Kidney glomerular epithelial cell (primary cell): ENCODE measurements around the gene CEP250.
"Not testable (repeated sequence)": the region's sequence is repeated elsewhere in the genome, so short reads cannot be mapped to it uniquely, and the experiment has no call there.

Experiments
- DNase-seq: peaks from one replicate; lab custom pipeline; 2025; lab: John Stamatoyannopoulos, UW

Gene CEP250

DNA sequence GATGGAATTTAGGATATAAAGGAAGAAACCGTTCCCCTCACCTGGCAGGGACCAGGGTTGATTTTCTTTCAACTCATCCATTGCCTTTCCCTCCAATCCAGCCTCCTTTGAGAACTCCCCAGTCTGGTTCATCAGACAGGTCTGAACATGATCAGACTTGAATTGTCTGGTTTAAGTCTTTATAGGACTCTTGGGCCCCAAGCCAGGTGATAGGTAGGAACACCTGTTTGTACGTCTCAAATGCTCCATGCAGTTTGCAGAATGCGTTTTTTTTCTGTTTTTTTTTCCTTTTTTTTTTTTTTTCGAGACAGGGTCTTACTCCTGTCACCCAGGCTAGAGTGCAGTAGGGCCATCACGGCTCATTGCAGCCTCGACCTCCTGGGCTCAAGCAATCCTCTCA is 4.1 kb upstream of the CEP250 start:
- DNase-seq = no peak

GRCh38 chr20:35453647-35454046 is 1.8 kb upstream of the CEP250 start:
- DNase-seq = no peak

DNA sequence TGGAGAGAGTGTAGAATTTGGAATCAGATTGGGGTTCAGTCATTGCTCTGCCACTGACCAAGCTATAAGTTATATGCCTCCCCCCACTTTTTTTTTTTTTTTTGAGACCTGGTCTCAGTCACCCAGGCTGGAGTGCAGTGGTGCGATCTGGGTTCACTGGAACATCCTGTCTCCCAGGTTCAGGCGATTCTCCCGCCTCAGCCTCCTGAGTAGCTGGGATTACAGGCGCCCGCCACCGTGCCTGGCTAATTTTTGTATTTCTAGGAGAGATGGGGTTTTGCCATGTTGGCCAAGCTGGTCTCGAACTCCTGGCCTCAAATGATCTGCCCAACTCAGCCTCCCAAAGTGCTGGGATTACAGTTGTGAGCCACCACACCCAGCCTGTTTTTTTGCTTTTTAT is 1.3 kb downstream of the CEP250 start:
- not testable (repeated sequence) for DNase-seq

- DNase-seq = not testable (repeated sequence)
These were observed 2.1 kb downstream of the CEP250 start for GRCh38 chr20:35457539-35457938.

GRCh38 chr20:35458388-35458787 is 3.0 kb downstream of the CEP250 start:
- DNase-seq = no peak

DNA sequence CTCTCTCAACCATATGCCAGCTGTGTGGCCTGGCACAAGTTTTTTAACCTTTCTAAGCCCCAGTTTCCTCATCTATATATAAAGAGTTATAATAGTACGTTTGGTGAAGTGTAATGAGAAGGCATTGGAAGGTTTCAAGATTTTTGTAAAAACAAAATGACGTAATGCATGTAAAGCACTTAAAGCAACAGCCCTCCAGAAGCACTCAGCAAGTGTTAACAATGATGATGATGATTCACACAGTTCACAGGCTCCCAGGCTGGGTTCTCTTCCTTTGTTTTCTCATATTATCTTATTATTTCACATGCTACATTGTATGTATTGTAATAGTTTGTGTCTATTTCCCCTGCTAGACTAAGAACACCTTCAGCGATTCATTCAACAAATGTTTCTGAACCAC is 6.2 kb downstream of the CEP250 start:
- no peak for DNase-seq

DNA sequence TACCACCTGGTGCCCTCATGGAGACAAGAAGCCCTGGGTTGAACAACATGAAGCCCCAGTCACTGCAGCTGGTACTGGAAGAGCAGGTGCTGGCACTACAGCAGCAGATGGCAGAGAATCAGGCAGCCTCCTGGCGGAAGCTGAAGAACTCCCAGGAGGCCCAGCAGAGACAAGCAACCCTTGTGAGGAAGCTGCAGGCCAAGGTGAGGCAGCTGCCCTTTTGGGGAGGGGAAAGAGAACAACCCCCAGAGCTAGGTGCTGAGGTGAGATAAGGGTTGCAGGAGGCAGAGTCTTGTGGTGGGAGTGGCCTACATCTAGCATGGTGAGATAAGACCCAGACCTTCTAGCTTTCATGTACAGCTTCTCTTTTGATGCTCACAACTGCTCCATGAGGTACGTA is 7.0 kb downstream of the CEP250 start:
- no peak for DNase-seq

DNA sequence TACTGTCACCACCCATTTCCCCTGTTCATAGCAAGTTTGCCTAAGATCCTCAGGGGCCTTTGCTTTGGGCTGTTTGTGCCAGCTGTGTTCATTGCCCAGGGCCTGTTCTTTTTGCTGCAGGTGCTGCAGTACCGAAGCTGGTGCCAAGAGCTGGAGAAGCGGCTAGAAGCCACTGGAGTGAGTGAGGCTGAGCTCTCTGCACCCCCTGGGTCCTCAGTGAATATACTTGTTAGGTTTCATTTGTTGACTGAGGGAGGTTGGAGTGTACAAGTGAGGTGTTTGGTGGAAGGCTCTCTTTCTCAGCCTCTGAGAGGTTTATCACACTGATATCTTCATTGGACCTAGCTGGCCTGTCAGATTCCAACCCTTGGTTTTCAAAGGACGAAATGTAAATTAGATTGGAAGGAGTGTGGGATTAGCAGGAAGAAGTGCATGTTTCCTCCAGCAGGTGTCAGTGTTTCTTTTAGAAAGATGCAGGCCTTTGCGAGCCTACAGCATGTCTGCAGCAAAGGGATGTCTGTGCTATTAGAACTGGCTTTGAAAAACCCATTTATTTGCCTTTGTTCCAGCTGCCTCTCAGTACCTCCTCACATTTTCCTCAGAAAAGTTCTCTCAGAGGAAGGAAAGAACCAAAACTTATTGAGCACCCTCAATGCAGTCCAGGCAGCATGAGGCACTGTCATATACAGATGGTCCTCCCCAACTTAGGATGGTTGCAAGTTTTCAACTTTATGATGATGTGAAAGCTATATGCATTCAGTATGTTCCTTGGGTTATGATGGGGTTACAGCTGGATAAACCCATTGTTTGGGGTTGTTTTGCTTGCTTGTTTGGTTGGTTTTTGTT is 8.3 kb downstream of the CEP250 start:
- peak; percentile 68 for DNase-seq

DNA sequence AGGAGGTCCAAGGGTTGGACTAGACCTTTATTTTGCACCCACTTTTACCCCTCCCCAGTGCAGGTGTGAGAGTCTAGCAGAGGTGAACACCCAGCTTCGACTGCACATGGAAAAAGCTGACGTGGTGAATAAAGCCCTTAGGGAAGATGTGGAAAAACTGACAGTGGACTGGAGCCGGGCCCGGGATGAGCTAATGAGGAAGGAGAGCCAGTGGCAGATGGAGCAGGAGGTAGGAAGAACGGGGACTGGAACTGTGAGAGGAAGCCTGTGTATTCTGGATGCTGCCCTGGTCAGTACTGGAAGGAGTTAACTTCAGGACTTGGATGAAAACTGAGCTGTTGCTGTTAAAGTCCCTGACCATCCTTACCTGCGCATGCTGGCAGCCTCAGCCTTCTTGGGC is 10.6 kb downstream of the CEP250 start:
- no peak for DNase-seq

GRCh38 chr20:35466856-35467255 is 11.5 kb downstream of the CEP250 start:
- DNase-seq = no peak

- peak; percentile 48 for DNase-seq
These were observed 12.2 kb downstream of the CEP250 start for GRCh38 chr20:35467339-35468224.

DNA sequence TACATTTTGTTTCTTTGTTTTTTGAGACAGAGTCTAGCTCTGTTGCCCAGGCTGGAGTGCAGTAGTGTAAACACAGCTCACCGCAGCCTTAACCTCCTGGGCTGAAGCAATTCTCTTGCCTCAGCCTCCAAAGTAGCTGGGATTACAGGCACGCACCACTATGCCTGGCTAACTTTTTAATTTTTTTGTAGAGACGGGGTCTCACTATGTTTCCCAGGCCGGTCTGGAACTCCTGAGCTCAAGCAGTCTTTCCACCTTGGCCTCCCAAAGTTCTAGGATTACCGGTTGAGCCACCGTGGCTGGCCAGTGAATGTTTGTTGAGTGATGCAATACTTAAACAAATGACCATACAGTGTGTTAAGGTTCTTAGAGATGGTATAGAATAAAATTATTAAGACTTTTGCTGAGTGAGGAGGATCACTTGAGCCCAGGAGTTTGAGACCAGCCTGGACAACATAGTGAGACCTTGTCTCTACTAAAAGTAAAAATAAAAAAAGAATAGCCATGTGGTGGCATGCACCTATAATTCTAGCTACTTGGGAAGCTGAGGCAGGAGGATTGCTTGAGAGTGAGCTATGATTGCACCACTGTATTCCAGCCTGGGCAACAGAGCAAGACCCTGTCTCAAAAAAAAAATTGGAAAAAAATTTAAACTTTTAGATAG is 13.4 kb downstream of the CEP250 start:
- DNase-seq = no peak

DNA sequence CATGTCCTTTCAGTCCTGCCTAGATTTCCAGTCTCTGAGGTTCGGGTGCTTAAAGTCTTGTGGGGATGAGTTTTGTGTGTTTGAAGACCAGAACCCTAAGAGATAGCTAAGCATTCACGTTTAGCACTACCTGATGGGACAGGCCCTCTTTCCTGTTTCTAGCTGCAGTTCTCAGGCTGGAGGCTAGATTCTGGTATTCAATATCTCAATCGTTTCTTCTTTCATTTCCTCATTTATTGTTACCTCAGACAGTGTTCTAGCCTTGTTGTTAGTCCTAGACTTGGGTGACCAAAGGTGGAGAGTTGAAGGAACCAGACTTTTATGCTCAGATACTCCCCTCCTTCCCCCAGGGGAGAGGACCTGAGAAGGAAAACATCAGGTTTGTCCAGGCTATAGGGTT is 16.8 kb downstream of the CEP250 start:
- no peak for DNase-seq

DNA sequence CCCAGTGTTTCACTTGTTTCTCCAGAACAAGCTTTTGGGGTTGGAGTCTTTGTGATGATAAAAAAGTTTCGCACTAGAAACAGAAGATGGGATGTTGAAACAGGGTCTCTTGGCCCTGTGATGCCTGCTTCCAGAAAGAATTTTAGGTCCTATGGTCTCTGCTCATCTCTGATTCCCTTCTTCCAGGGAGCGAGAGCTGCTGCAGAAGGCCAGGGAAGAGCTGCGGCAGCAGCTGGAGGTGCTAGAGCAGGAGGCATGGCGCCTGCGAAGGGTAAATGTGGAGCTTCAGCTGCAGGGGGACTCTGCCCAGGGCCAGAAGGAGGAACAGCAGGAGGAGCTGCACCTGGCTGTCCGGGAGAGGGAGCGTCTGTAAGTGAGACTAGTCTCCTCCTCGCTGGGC is 18.3 kb downstream of the CEP250 start:
- DNase-seq = no peak

DNA sequence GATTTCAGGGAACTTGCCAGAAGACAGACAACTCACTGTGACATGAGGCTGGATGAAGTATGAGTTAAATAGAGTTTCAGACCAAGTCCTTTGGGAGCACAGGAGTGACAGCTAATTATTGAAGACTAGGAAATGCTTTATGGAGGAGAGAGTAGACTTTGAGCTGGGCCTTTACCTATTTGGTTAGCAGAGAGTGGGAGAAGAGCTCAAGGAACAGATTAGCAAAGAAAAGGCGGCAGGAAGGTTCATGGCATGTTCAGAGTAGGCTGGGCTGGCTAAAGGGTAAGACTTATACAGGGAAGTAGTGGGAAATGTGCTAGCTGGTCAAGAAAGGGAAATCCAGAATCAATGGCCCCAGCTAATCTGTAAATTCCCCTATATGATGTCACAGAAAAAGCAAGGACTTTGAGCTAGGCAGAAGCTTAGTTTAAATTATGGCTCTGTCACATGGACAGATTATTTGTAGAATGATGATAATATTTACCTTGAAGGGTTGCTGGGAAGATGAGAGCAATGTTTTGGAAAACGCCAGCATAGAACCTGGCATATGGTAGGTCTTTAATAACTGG is 19.0 kb downstream of the CEP250 start:
- no peak for DNase-seq

GRCh38 chr20:35476288-35476687 is 20.9 kb downstream of the CEP250 start:
- no peak for DNase-seq

DNA sequence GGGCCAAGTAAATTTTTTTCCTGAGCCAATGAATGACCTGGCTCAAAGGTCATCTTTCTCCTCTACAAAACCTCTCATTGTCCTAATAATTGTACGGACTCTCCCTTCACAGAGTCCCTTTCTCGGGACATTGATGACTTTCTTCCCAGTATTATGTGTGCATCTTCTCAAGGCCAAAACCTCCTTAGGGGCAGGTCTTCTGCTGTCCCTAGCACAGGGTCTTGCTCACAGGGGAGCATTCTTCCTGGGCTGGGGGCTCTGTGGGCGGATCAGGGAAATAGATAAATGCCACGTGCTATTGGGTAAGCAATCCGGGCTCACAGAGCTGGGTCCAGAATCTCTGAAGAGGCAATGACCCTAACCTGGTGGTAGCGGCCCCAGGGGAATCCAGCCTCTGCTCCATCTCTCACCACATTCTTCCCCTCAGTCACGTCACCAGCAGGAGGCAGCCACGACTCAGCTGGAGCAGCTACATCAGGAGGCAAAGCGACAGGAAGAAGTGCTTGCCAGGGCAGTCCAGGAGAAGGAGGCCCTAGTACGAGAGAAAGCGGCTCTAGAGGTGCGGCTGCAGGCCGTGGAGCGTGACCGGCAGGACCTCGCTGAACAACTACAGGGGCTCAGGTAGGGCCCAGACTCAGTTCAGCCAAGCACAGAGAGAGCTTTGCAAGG is 23.5 kb downstream of the CEP250 start:
- no peak for DNase-seq

GRCh38 chr20:35479798-35480197 is 24.4 kb downstream of the CEP250 start:
- DNase-seq = no peak

GRCh38 chr20:35487479-35487878 is 32.1 kb downstream of the CEP250 start:
- DNase-seq = no peak

DNA sequence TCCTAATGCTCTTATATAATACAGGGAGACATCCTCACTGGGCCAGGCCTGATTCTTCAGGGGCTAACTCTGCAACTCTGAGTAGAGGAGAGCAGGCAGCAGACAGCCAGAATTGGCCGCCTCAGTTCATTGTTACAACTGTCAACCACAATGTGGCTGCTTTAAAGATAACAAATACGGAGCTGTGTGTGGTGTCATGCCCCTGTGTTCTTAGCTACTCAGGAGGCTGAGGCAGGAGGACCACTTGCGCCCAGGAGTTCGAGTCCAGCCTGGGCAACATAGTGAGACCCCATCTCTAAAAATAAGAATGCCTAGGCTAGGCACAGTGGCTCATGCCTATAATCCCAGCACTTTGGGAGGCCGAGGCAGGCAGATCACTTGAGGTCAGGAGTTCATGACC is 34.3 kb downstream of the CEP250 start:
- DNase-seq = no peak

DNA sequence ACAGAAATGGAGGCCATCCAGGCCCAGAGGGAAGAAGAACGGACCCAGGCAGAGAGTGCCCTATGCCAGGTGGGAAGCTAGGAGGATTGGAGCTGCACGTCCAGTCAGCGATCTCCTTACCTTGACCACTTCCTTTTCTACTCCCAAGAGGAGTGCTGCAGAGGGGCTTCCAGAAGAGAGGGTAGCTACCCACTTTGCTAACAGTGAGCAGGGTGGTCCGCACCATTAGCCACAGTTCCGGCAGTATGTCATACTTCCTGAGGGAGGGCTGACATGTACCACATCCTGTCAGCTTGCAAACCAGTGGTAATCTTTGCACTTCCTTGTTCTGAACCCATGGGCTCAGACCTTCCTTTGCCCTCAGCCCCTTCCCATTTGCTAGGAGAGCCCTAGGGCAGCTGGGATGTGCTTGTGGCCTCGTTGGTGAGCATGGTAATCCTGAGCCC is 35.4 kb downstream of the CEP250 start:
- DNase-seq = no peak

- DNase-seq = no peak
These were observed 36.4 kb downstream of the CEP250 start for GRCh38 chr20:35491823-35492222.
